Osteocyte (in vitro differentiated cells): Measurements from ENCODE around the gene HIPK1. TPM values are rescaled to one million over a fixed set of nuclear protein-coding genes. Genes with fewer than 3 reads are reported as not detected.

Source experiments
- DNase-seq: peaks from one replicate; pipeline ENCODE4 v3.0.0; 2021; ENCODE audit warnings: mixed read lengths; ENCODE audit not compliant: unreplicated experiment; ENCODE audit errors: extremely low spot score
- H3K27ac Mint-ChIP-seq: one replicate; pipeline ENCODE4 v1.8.0; 2021; ENCODE audit warnings: mild to moderate bottlenecking, mixed read lengths; ENCODE audit not compliant: unreplicated experiment
- H3K27me3 Mint-ChIP-seq: one replicate; pipeline ENCODE4 v1.8.0; 2021; ENCODE audit warnings: mixed read lengths; ENCODE audit not compliant: unreplicated experiment
- H3K36me3 Mint-ChIP-seq: one replicate; pipeline ENCODE4 v1.8.0; 2021; ENCODE audit warnings: mixed read lengths; ENCODE audit not compliant: unreplicated experiment
- H3K4me1 Mint-ChIP-seq: one replicate; pipeline ENCODE4 v1.8.0; 2021; ENCODE audit warnings: mixed read lengths; ENCODE audit not compliant: unreplicated experiment
- H3K4me3 Mint-ChIP-seq: one replicate; pipeline ENCODE4 v1.8.0; 2021; ENCODE audit warnings: mild to moderate bottlenecking, moderate library complexity, mixed read lengths; ENCODE audit not compliant: unreplicated experiment
- H3K9me3 Mint-ChIP-seq: one replicate; pipeline ENCODE4 v1.8.0; 2021; ENCODE audit warnings: mixed read lengths; ENCODE audit not compliant: unreplicated experiment
- total RNA-seq: library from RNA; stranded (reverse); gene quantifications from 2 replicates; pipeline ENCODE4 v1.2.1, GENCODE V29; 2021
- TF ChIP-seq, protein P1 (sequence below): fragments of 200-600 bp; sonication (generic); IDR thresholded peaks from 2 replicates; pipeline ENCODE4 v1.5.0; 2021; ENCODE audit warnings: antibody characterized with exemption, mild to moderate bottlenecking, moderate library complexity

Gene HIPK1
- total RNA-seq, 1 donor from 2014 or later = 62.5 TPM

DNA sequence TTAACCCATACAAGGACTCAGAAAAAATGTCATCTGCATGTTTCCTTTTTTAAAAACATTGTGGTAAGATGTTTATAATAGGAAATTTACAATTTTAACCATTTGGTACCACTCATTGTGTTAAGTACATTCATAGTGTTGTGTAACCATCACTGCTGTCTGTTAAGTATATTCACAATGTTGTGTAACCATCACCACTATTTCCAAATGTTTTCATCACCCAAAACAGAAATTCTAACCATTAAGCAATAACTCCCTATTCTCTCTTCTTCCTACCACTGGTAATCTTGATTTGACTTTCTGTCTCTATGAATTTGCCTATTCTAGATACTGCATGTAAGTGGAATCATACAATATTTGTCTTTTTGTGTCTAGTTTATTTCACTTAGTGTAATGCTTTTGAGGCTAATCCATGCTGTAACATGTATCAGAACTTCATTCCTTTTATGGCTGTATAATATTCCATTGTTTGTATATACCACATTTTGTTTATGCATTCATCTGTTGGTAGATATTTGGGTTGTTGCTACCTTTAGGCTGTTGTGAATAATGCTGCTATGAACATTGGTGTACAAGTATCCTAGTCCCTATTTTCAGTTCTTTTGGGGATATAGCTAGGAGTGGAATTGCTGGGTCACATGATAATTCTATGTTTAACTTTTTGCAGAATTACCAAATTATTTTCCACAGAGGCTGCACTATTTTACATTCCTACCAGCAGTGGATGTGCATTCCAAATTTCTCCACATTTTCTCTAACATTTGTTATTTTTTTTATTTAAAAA is 14.1 kb downstream of the HIPK1 start:
- Mint-ChIP-seq H3K27ac (no peak overlapping the region), H3K9me3 (peaks cover 8% of the 10 kb centered on the region), H3K4me1 (peaks cover 22% of the 10 kb centered on the region), H3K36me3 (peaks cover 28% of the 10 kb centered on the region), H3K4me3 (no peak overlapping the region), H3K27me3 (no peaks in the 10 kb centered on the region)
- TF ChIP-seq, protein P1, sequence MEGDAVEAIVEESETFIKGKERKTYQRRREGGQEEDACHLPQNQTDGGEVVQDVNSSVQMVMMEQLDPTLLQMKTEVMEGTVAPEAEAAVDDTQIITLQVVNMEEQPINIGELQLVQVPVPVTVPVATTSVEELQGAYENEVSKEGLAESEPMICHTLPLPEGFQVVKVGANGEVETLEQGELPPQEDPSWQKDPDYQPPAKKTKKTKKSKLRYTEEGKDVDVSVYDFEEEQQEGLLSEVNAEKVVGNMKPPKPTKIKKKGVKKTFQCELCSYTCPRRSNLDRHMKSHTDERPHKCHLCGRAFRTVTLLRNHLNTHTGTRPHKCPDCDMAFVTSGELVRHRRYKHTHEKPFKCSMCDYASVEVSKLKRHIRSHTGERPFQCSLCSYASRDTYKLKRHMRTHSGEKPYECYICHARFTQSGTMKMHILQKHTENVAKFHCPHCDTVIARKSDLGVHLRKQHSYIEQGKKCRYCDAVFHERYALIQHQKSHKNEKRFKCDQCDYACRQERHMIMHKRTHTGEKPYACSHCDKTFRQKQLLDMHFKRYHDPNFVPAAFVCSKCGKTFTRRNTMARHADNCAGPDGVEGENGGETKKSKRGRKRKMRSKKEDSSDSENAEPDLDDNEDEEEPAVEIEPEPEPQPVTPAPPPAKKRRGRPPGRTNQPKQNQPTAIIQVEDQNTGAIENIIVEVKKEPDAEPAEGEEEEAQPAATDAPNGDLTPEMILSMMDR = no peak
- DNase-seq = no peak

DNA sequence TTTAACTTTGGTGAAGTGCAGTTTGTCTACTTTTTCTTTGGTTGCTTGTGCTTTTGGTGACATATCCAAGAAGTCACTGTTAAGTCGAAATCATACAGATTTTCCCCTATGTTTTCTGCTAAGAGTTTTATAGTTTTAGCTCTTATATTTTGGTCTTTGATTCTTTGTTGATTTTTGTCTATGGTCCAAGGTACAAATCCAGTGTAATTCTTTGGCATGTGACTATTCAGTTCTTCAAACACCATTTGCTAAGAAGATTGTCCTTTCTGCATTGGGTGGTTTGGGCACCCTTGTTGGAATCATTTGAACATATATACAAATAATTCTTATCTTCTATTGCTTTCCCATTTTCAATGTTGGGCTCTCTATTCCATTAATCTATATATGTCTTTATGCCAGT is 16.2 kb downstream of the HIPK1 start:
- no peak overlapping the region for H3K4me3 Mint-ChIP-seq

DNA sequence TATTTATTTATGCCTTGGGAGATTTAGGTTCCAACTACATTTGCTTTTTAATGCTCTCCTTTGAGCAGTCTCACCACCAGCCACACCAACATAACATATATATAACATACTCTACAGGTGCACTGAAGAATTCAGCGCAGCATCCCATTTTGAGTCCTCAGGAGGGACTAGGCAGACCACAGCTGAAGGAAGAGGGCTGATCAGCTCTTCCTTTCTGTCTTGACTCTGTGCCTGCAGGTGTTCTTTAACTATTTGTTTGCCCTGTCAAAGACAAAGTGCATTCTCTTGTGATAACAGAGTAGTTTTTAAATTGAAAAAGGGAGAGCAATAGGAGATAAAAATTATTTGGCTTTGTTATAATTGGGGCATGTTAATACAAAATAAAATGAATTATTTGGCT is 17.0 kb downstream of the HIPK1 start:
- no peak overlapping the region for H3K4me3 Mint-ChIP-seq
- H3K27me3 Mint-ChIP-seq = no peaks in the 10 kb centered on the region
- H3K36me3 Mint-ChIP-seq = peaks cover 21% of the 10 kb centered on the region
- TF ChIP-seq, protein P1 = no peak
- H3K27ac Mint-ChIP-seq = no peak overlapping the region
- peaks cover 17% of the 10 kb centered on the region for H3K4me1 Mint-ChIP-seq
- no peak for DNase-seq
- H3K9me3 Mint-ChIP-seq = peaks cover 8% of the 10 kb centered on the region

More for the DNA sequence above, 16.2 kb downstream of the HIPK1 start:
- DNase-seq = no peak
- Mint-ChIP-seq H3K36me3 (peaks cover 28% of the 10 kb centered on the region), H3K9me3 (peaks cover 8% of the 10 kb centered on the region), H3K27ac (no peak overlapping the region), H3K4me1 (peaks cover 17% of the 10 kb centered on the region), H3K27me3 (no peaks in the 10 kb centered on the region)
- TF ChIP-seq, protein P1 = no peak

DNA sequence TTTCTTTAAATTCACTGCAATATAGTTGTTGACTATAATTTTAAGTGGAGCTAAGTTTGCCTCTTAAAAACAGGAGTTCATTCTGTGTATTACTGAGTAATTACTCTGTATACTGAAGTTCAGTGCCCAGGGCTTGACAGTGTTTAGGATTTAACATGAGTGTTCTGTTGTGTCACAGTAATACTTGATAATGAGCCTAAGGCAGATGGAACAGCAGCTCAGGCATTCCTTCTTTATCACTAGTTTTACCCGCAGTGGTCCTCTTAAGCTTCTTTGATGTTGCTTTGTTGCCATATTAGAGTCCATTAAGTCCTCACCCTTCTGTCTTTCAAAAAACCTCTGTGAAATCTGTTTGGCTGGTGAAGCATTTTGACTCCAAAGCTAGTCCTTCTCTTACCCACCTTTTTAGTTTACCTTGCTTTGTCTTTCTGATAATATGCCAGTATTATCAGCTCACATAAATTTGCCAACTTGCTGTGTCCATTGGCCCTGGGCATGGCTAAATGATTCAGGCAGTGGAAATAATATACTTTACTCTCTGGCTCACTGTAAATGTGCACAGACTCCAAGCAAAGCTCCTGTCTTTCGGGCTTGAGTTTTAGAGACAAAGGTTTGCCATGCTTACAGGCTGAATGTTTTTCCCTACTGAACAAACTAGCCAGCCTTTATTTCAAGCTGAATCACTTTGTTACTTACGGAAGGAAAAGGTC is 17.7 kb downstream of the HIPK1 start:
- H3K27me3 Mint-ChIP-seq = no peaks in the 10 kb centered on the region

More for the DNA sequence above, 17.7 kb downstream of the HIPK1 start:
- TF ChIP-seq, protein P1 = no peak
- Mint-ChIP-seq H3K36me3 (peaks cover 21% of the 10 kb centered on the region), H3K4me1 (peaks cover 17% of the 10 kb centered on the region), H3K27ac (no peak overlapping the region), H3K9me3 (peaks cover 8% of the 10 kb centered on the region), H3K4me3 (no peak overlapping the region)
- no peak for DNase-seq
